PFSK-1 (cell line): Measurements from ENCODE around the gene IFT57. TPM values are rescaled to one million over a fixed set of nuclear protein-coding genes. Genes with fewer than 3 reads are reported as not detected.

Experiments used
- FOXP2 ChIP-seq: optimal IDR thresholded peaks from 2 replicates; pipeline ENCODE3; 2011; ENCODE audit warnings: borderline replicate concordance, control low read depth, inconsistent platforms; ENCODE audit not compliant: insufficient read depth; ENCODE audit errors: extremely low read length, extremely low read depth
- POLR2AphosphoS5 ChIP-seq: IDR thresholded peaks from 2 replicates; pipeline ENCODE4 v1.6.1; 2012; ENCODE audit warnings: low read depth, mild to moderate bottlenecking, control low read depth, low read length, moderate library complexity
- SIN3A ChIP-seq: IDR thresholded peaks from 2 replicates; pipeline ENCODE4 v1.6.1; 2012; ENCODE audit warnings: mild to moderate bottlenecking, low read length, moderate library complexity, borderline replicate concordance; ENCODE audit not compliant: insufficient read depth
- TAF1 ChIP-seq: IDR thresholded peaks from 2 replicates; pipeline ENCODE4 v1.6.1; 2012; ENCODE audit warnings: low read length, control low read depth, borderline replicate concordance; ENCODE audit not compliant: insufficient read depth
- polyA plus RNA-seq: library from polyadenylated mRNA; unstranded; fragments of >200 nt; gene quantifications from one replicate; pipeline ENCODE4 v1.2.1, GENCODE V29; 2012; ENCODE audit warnings: low read depth, missing spikeins; ENCODE audit not compliant: insufficient read length
- TF ChIP-seq, protein P1 (sequence below), 2 experiments: IDR thresholded peaks; 2 replicates each; pipeline versions ENCODE4 v1.6.1 to v1.8.0; 2011 to 2012; ENCODE audit warnings: low read depth in 2 of 2, low read length in 2 of 2, control low read depth in 1 of 2, inconsistent platforms in 1 of 2, mild to moderate bottlenecking in 1 of 2, moderate library complexity in 1 of 2; ENCODE audit not compliant: insufficient read depth in 1 of 2

IFT57 gene
- polyA plus RNA-seq: 0.40 TPM

DNA sequence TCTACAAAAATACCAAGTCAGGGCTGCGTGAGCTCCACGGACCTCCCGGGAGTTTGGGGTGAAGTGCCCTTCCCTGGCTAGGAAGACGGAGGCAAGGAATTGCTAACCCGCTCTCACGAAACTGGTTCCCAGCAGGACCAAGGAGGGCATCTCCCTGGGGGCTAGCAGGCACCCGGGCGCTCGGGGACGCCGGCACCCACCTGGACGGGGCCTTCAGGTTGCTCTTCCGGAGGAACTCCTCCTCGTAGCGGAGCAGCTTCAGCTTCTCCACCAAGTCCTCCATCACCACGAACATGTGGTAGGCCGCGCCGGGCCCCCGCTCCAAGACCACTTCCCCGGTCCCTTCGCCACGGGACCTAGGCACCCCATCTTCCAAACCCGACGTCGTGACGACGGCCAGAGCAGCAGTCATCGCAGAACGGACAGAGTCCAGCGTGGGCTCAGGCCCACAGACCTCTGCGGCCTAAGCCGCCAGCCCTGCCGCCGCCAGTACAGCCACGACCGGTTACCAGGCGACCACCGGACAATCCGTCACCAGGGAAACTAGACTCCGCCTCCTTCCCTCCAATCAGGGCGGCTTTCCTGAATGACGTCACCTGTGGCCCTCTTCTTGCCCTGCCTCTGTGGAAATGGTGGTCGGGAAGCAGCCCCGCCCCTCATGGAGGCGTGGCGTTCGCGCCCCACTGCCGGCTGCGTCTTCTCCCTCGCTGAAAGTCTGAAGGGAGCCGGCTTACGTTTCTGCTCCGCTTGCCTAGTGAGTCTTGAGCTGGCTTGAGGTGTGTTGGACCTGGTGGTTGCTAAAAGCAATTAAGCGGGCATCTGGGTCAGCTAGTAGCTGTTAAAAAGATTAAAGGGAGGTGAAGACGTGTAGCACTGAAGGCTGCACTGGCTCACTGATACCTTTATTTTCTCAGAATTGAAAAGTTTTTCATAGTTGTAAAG is at the start of gene IFT57:
IFT57 (minus strand) TSS at position 514 of the 942 bp plus-strand sequence; CDS start at position 412, 102 bp downstream.
- TF ChIP-seq SIN3A: no peak
- no peak for TF ChIP-seq POLR2AphosphoS5
- no peak for TF ChIP-seq TAF1
- TF ChIP-seq FOXP2: no peak
- TF ChIP-seq, protein P1, sequence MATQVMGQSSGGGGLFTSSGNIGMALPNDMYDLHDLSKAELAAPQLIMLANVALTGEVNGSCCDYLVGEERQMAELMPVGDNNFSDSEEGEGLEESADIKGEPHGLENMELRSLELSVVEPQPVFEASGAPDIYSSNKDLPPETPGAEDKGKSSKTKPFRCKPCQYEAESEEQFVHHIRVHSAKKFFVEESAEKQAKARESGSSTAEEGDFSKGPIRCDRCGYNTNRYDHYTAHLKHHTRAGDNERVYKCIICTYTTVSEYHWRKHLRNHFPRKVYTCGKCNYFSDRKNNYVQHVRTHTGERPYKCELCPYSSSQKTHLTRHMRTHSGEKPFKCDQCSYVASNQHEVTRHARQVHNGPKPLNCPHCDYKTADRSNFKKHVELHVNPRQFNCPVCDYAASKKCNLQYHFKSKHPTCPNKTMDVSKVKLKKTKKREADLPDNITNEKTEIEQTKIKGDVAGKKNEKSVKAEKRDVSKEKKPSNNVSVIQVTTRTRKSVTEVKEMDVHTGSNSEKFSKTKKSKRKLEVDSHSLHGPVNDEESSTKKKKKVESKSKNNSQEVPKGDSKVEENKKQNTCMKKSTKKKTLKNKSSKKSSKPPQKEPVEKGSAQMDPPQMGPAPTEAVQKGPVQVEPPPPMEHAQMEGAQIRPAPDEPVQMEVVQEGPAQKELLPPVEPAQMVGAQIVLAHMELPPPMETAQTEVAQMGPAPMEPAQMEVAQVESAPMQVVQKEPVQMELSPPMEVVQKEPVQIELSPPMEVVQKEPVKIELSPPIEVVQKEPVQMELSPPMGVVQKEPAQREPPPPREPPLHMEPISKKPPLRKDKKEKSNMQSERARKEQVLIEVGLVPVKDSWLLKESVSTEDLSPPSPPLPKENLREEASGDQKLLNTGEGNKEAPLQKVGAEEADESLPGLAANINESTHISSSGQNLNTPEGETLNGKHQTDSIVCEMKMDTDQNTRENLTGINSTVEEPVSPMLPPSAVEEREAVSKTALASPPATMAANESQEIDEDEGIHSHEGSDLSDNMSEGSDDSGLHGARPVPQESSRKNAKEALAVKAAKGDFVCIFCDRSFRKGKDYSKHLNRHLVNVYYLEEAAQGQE (IDR thresholded peaks at IDR 0.05; ENCODE audit: insufficient read depth in 1 of 2, low read depth in 2 of 2, low read length in 2 of 2): no peak

GRCh38 chr3:108271626-108272025 is 49.4 kb upstream of the IFT57 start:
- TF ChIP-seq TAF1 (no peak), FOXP2 (no peak), SIN3A (no peak), POLR2AphosphoS5 (no peak)
- TF ChIP-seq, protein P1 (IDR thresholded peaks at IDR 0.05; ENCODE audit: insufficient read depth in 1 of 2, low read depth in 2 of 2, low read length in 2 of 2): no peak

DNA sequence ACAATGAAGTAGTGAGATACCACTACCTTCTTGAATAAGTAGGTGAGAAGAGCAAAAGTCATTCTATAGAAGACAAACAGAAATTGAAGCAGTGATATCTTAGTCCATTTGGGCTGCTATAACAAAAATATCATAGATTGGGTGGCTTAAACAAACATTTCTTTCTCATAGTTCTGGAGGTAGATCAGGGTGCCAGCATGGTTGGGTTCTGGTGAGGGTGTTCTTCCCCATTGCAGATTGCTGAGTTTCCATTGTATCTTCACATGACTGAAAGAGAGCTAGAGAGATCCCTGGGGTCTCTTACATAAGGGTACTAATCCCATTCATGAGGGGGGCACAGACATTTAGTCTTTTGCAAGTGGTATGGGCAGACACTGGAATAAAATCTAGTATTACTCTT is 32.9 kb upstream of the IFT57 start:
- TF ChIP-seq TAF1: no peak
- no peak for TF ChIP-seq FOXP2

DNA sequence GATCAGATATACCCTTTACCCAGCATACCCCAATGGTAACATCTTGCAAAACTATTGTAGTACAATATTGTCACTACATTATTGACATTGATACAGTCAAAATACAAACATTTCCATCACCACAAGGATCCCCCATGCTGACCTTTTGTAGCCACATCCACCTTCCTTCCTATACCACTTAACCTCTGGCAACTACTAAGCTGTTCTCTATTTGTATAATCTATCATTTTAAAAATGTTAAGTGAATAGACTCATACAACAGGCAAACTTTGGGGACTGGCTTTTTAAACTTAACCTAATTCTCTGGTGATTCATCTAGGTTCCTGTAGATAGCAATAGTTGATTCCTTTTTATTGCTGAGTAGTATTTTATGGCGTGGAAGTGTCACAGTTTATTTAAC is 29.6 kb upstream of the IFT57 start:
- TF ChIP-seq TAF1: no peak
- TF ChIP-seq FOXP2: no peak
- TF ChIP-seq SIN3A: no peak
- TF ChIP-seq, protein P1 (IDR thresholded peaks at IDR 0.05; ENCODE audit: insufficient read depth in 1 of 2, low read depth in 2 of 2, low read length in 2 of 2): no peak
- no peak for TF ChIP-seq POLR2AphosphoS5

DNA sequence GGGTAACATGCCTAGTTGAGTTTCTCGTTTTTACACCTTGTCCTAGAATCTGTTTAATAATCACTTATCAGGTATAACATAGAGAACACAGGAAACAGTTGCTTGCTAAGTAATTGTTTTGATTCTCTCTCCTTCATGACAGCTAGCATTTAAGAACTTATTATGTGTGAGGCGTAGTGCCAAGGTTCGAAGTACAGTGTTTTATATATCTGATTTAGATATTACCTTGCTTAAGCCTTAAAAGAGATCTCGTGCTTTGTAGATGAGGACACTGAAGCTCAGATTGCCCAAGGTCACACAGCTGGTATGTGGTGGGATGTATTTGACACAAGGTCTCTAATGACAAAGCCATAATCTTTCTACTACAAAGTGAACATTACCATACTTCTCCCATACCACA is 29.0 kb upstream of the IFT57 start:
- no peak for TF ChIP-seq SIN3A
- TF ChIP-seq TAF1: no peak
- no peak for TF ChIP-seq POLR2AphosphoS5
- TF ChIP-seq, protein P1 (IDR thresholded peaks at IDR 0.05; ENCODE audit: insufficient read depth in 1 of 2, low read depth in 2 of 2, low read length in 2 of 2): no peak
- TF ChIP-seq FOXP2: no peak
